ENCODE measurements around the gene HIGD1A.

- TF ChIP-seq CTCF (IDR thresholded peaks at IDR 0.05): no peak
- TF ChIP-seq POLR2A (IDR thresholded peaks at IDR 0.05): no peak
Measured at GRCh38 chr3:42795621-42796181, 8.6 kb downstream of the HIGD1A start.

Data from esophagus squamous epithelium (tissue), 4 donors.